ENCODE results near the gene PSPN.

DNA sequence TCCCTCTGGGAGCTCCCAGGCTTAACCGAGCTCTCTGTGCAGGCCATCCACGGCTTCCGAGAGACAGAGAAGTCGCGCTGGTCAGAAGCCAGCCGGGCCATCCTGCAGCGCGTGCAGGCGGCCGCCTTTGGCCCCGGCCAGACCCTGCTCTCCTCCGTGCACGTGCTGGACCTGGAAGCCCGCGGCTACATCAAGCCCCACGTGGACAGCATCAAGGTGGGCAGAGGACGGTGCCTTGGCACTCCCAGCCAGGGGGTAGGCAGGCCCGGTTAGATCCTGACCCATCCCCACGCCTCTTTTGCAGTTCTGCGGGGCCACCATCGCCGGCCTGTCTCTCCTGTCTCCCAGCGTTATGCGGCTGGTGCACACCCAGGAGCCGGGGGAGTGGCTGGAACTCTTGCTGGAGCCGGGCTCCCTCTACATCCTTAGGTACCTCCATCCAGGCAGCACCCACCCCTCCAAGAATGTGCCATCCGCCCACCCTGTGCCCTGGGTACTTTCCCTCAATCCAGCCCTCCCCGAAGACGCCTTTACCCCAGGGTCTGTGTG, 1.5 kb downstream of the PSPN start:
- no peak for TF ChIP-seq YY1 (tag by site-specific recombination; IDR thresholded peaks at IDR 0.05)
- TF ChIP-seq, protein P1, sequence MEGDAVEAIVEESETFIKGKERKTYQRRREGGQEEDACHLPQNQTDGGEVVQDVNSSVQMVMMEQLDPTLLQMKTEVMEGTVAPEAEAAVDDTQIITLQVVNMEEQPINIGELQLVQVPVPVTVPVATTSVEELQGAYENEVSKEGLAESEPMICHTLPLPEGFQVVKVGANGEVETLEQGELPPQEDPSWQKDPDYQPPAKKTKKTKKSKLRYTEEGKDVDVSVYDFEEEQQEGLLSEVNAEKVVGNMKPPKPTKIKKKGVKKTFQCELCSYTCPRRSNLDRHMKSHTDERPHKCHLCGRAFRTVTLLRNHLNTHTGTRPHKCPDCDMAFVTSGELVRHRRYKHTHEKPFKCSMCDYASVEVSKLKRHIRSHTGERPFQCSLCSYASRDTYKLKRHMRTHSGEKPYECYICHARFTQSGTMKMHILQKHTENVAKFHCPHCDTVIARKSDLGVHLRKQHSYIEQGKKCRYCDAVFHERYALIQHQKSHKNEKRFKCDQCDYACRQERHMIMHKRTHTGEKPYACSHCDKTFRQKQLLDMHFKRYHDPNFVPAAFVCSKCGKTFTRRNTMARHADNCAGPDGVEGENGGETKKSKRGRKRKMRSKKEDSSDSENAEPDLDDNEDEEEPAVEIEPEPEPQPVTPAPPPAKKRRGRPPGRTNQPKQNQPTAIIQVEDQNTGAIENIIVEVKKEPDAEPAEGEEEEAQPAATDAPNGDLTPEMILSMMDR (tag by site-specific recombination; IDR thresholded peaks at IDR 0.05) = no peak
- TF ChIP-seq EGR2 (tag by site-specific recombination; IDR thresholded peaks at IDR 0.05; ENCODE audit: low read depth) = peak; percentile 96
- no peak for TF ChIP-seq ZNF292 (tag by site-specific recombination; IDR thresholded peaks at IDR 0.05; ENCODE audit: borderline replicate concordance, low read depth)
- no peak for TF ChIP-seq ZBTB20 (tag by site-specific recombination; IDR thresholded peaks at IDR 0.05)
- TF ChIP-seq, protein P2, sequence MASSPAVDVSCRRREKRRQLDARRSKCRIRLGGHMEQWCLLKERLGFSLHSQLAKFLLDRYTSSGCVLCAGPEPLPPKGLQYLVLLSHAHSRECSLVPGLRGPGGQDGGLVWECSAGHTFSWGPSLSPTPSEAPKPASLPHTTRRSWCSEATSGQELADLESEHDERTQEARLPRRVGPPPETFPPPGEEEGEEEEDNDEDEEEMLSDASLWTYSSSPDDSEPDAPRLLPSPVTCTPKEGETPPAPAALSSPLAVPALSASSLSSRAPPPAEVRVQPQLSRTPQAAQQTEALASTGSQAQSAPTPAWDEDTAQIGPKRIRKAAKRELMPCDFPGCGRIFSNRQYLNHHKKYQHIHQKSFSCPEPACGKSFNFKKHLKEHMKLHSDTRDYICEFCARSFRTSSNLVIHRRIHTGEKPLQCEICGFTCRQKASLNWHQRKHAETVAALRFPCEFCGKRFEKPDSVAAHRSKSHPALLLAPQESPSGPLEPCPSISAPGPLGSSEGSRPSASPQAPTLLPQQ (tag by site-specific recombination; IDR thresholded peaks at IDR 0.05) = no peak
- no peak for TF ChIP-seq ZNF561 (tag by site-specific recombination; IDR thresholded peaks at IDR 0.05; ENCODE audit: borderline replicate concordance)
- TF ChIP-seq, protein P3, sequence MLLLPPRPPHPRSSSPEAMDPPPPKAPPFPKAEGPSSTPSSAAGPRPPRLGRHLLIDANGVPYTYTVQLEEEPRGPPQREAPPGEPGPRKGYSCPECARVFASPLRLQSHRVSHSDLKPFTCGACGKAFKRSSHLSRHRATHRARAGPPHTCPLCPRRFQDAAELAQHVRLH (tag by site-specific recombination; IDR thresholded peaks at IDR 0.05) = no peak
- TF ChIP-seq ZNF23 (tag by site-specific recombination; IDR thresholded peaks at IDR 0.05; ENCODE audit: borderline replicate concordance) = no peak
- TF ChIP-seq ZBTB17 (tag by site-specific recombination; IDR thresholded peaks at IDR 0.05) = no peak
- no peak for TF ChIP-seq ZNF792 (tag by site-specific recombination; IDR thresholded peaks at IDR 0.05)
- TF ChIP-seq, protein P4, sequence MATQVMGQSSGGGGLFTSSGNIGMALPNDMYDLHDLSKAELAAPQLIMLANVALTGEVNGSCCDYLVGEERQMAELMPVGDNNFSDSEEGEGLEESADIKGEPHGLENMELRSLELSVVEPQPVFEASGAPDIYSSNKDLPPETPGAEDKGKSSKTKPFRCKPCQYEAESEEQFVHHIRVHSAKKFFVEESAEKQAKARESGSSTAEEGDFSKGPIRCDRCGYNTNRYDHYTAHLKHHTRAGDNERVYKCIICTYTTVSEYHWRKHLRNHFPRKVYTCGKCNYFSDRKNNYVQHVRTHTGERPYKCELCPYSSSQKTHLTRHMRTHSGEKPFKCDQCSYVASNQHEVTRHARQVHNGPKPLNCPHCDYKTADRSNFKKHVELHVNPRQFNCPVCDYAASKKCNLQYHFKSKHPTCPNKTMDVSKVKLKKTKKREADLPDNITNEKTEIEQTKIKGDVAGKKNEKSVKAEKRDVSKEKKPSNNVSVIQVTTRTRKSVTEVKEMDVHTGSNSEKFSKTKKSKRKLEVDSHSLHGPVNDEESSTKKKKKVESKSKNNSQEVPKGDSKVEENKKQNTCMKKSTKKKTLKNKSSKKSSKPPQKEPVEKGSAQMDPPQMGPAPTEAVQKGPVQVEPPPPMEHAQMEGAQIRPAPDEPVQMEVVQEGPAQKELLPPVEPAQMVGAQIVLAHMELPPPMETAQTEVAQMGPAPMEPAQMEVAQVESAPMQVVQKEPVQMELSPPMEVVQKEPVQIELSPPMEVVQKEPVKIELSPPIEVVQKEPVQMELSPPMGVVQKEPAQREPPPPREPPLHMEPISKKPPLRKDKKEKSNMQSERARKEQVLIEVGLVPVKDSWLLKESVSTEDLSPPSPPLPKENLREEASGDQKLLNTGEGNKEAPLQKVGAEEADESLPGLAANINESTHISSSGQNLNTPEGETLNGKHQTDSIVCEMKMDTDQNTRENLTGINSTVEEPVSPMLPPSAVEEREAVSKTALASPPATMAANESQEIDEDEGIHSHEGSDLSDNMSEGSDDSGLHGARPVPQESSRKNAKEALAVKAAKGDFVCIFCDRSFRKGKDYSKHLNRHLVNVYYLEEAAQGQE (tag by site-specific recombination; IDR thresholded peaks at IDR 0.05) = no peak

Measured in HEK293 (cell line).